NT2/D1 (cell line): ENCODE measurements around the gene LIG1.

ENCODE experiments used
- YY1 ChIP-seq: IDR thresholded peaks from 2 replicates; pipeline ENCODE4 v1.6.1; 2011; ENCODE audit not compliant: insufficient read length, insufficient read depth
- ZNF274 ChIP-seq: IDR thresholded peaks from 2 replicates; pipeline ENCODE4 v1.6.1; 2011; ENCODE audit warnings: mild to moderate bottlenecking, low read depth, low read length

GRCh38 chr19:48169578-48169938 is 586 bp downstream of the LIG1 start:
- TF ChIP-seq YY1: no peak
- TF ChIP-seq ZNF274: no peak
